Kidney epithelial cell (primary cell): ENCODE data around the gene TMEM97. TPM values are rescaled to one million over a fixed set of nuclear protein-coding genes. Genes with fewer than 3 reads are reported as not detected.

ENCODE experiments used
- DNase-seq: peaks from one replicate; pipeline ENCODE4 v3.0.0-alpha.2; 2010; ENCODE audit warnings: low read depth
- H3K27me3 ChIP-seq: 2 replicates; pipeline ENCODE4 v1.6.0; 2011; ENCODE audit warnings: low read length; ENCODE audit not compliant: control insufficient read depth, insufficient read depth
- H3K36me3 ChIP-seq: 2 replicates; pipeline ENCODE4 v1.5.1; 2011; ENCODE audit warnings: low read length; ENCODE audit not compliant: control insufficient read depth, insufficient read depth
- H3K4me3 ChIP-seq: 2 replicates; pipeline ENCODE4 v1.5.1; 2011; ENCODE audit warnings: low read depth, mild to moderate bottlenecking, control low read depth, low read length
- CTCF ChIP-seq: IDR thresholded peaks from 2 replicates; pipeline ENCODE4 v1.5.1; 2011; ENCODE audit warnings: mild to moderate bottlenecking, moderate library complexity, low read length, control low read depth, inconsistent platforms; ENCODE audit not compliant: insufficient read depth, poor library complexity, severe bottlenecking
- total RNA-seq: library from RNA; depleted of rRNA; stranded (reverse); fragments of >200 nt; gene quantifications from 2 replicates; pipeline ENCODE4 v1.2.3, GENCODE V29; 2015

The TMEM97 gene
- total RNA-seq, 1 donor from 2014 or later: 25.1 TPM

- DNase-seq: no peak
- Histone ChIP-seq H3K4me3 (no peak overlapping the region), H3K36me3 (peaks cover 5% of the 10 kb centered on the region), H3K27me3 (no peaks in the 10 kb centered on the region)
- no peak for TF ChIP-seq CTCF
Observed at GRCh38 chr17:28333083-28333746, 14.2 kb downstream of the TMEM97 start.

- Histone ChIP-seq H3K27me3 (no peaks in the 10 kb centered on the region), H3K4me3 (peak overlapping the region; percentile 100), H3K36me3 (peaks cover 5% of the 10 kb centered on the region)
- no peak for TF ChIP-seq CTCF
- DNase-seq: no peak
Observed at GRCh38 chr17:28334171-28334570, 15.2 kb downstream of the TMEM97 start.

- TF ChIP-seq CTCF: no peak
- peaks cover 4% of the 10 kb centered on the region for H3K36me3 ChIP-seq
- DNase-seq: no peak
- peak overlapping the region; percentile 100 for H3K4me3 ChIP-seq
- no peaks in the 10 kb centered on the region for H3K27me3 ChIP-seq
Observed at GRCh38 chr17:28334666-28335200, 15.7 kb downstream of the TMEM97 start.

GRCh38 chr17:28335201-28335958, 16.4 kb downstream of the TMEM97 start, which contains the start of the genes IFT20 and TNFAIP1:
TSS of gene IFT20 (minus strand) at chr17:28335472. CDS start at chr17:28331985, 3,487 bp downstream.
TSS of gene TNFAIP1 (plus strand) at chr17:28335761. CDS start at chr17:28339522, 3,761 bp downstream.
- peaks cover 4% of the 10 kb centered on the region for H3K36me3 ChIP-seq
- DNase-seq: peak; percentile 100
- no peaks in the 10 kb centered on the region for H3K27me3 ChIP-seq
- H3K4me3 ChIP-seq: peak within 1 kb of the TSS; percentile 100
- no peak for TF ChIP-seq CTCF

GRCh38 chr17:28335959-28336871, 17.2 kb downstream of the TMEM97 start:
- Histone ChIP-seq H3K36me3 (peaks cover 2% of the 10 kb centered on the region), H3K4me3 (peak overlapping the region; percentile 100), H3K27me3 (no peaks in the 10 kb centered on the region)
- DNase-seq: peak; percentile 86
- TF ChIP-seq CTCF: no peak
